Spleen (tissue), 11 donors: Measurements from ENCODE around the gene NHP2. TPM values are rescaled to one million over a fixed set of nuclear protein-coding genes. Genes with fewer than 3 reads are reported as not detected.

Experiments
- DNase-seq: peaks from one replicate; pipeline ENCODE4 v3.0.0-alpha.2; 2020
- H3K27ac ChIP-seq, 8 donors: fragments of 200-600 bp; sonication (generic) in 7 of 8; 1 replicate in 4 of 8; 2 replicates in 4 of 8; pipeline versions ENCODE4 v1.5.0 to v1.8.0; 2016 to 2021; ENCODE audit warnings: inconsistent platforms in 4 of 8, mild to moderate bottlenecking in 4 of 8, moderate library complexity in 1 of 8
- H3K27me3 ChIP-seq, 7 donors: fragments of 200-600 bp; sonication (generic) in 6 of 7; replicated peaks in 1 of 7; 1 replicate in 4 of 7; 2 replicates in 3 of 7; pipeline versions ENCODE4 v1.5.0 to v1.8.0; 2016 to 2021; ENCODE audit warnings: inconsistent platforms in 3 of 7, mild to moderate bottlenecking in 1 of 7
- H3K36me3 ChIP-seq, 6 donors: fragments of 200-600 bp; sonication (generic) in 5 of 6; 1 replicate in 4 of 6; 2 replicates in 2 of 6; pipeline versions ENCODE4 v1.5.0 to v1.8.0; 2016 to 2021; ENCODE audit warnings: inconsistent platforms in 2 of 6
- H3K4me1 ChIP-seq, 6 donors: fragments of 200-600 bp; sonication (generic) in 5 of 6; 1 replicate in 3 of 6; 2 replicates in 3 of 6; pipeline versions ENCODE4 v1.5.0 to v1.8.0; 2016 to 2021; ENCODE audit warnings: inconsistent platforms in 3 of 6
- H3K4me3 ChIP-seq, 8 donors: fragments of 200-600 bp; sonication (generic) in 7 of 8; 1 replicate in 4 of 8; 2 replicates in 4 of 8; pipeline versions ENCODE4 v1.5.0 to v1.8.0; 2016 to 2021; ENCODE audit warnings: inconsistent platforms in 4 of 8, mild to moderate bottlenecking in 4 of 8, moderate library complexity in 2 of 8
- H3K9me3 ChIP-seq, 8 donors: fragments of 200-600 bp; sonication (generic) in 7 of 8; 1 replicate in 4 of 8; 2 replicates in 4 of 8; pipeline versions ENCODE4 v1.5.0 to v1.8.0; 2016 to 2021; ENCODE audit warnings: inconsistent platforms in 4 of 8
- CTCF ChIP-seq, 11 experiments: fragments of 200-600 bp in 7 of 11; fragments of 450-650 bp in 4 of 11; sonication (generic) in 4 of 11; IDR thresholded peaks in 8 of 11; conservative IDR thresholded peaks in 3 of 11; 1 replicate in 7 of 11; 2 replicates in 4 of 11; pipeline versions ENCODE4 v1.4.0 to v1.8.0; 2016 to 2021; ENCODE audit warnings: antibody characterized with exemption in 11 of 11, inconsistent platforms in 4 of 11, mild to moderate bottlenecking in 1 of 11
- POLR2A ChIP-seq, 3 donors: fragments of 450-650 bp; IDR thresholded peaks; one replicate each; pipeline ENCODE4 v1.5.1; 2017; ENCODE audit warnings: antibody characterized with exemption in 3 of 3, mild to moderate bottlenecking in 1 of 3
- POLR2AphosphoS5 ChIP-seq, 3 donors: sonication (generic); formaldehyde crosslinking; IDR thresholded peaks; one replicate each; pipeline ENCODE4 v1.5.1; 2017; ENCODE audit warnings: antibody characterized with exemption in 3 of 3
- WGBS, 5 donors: extraction: QIAGEN DNeasy Blood & Tissue Kit in 3 of 5; methylation state at CpG; one replicate each; pipeline versions ENCODE4 v1.1.5 to v1.1.7; 2013 to 2018; 5-methylcytosine and 5-hydroxymethylcytosine counted together
- intact Hi-C: fragments of 100-400 bp; cut with DNase I; formaldehyde crosslinking; loops from one replicate; pipeline ENCODE4 v1.15.0; 2023; ENCODE audit warnings: low total_unique reads
- polyA plus RNA-seq, 3 donors: library from polyadenylated mRNA; stranded (reverse); fragments of 200-250 nt; gene quantifications; one replicate each; pipeline ENCODE4 v1.2.1, GENCODE V29; 2013
- total RNA-seq, 7 donors: library from RNA; depleted of rRNA in 3 of 7; stranded (reverse); fragments of >200 nt in 3 of 7; fragmentation: NEBNext Ultra II Directional in 4 of 7; extraction: Animal tissue kit (Norgen Biotek cat#: 25700) in 4 of 7; gene quantifications; one replicate each; pipeline versions ENCODE4 v1.1.0 to v1.2.1, GENCODE V29; 2016 to 2021
- donor health status: healthy with polysubstance abuse.
- donor health status: DM: no; HTN: no; CAD: no; lungs with moderate emphysema.
- donor health status: DM: no; HTN: no; CAD: no.
- donor health status: Bipolar disorder and iron deficiency.
- donor health status: healthy.
- donor health status: DM: no; HTN: no; CAD: no.
- donor health status: DM: yes; HTN: yes; CAD: no.

Gene NHP2
- total and polyA plus RNA-seq, 10 donors, result 53.7 to 162 (median 98.2) TPM

GRCh38 chr5:178126556-178126955 is 27.1 kb downstream of the NHP2 start:
- TF ChIP-seq POLR2AphosphoS5 (IDR thresholded peaks at IDR 0.05) (no peak), POLR2A (IDR thresholded peaks at IDR 0.05) (no peak), CTCF (IDR thresholded peaks at IDR 0.05 in 8 of 11, conservative IDR thresholded peaks at IDR 0.05 in 3 of 11) (no peak)
- peaks cover 4 to 32% (median 19%) of the 10 kb centered on the region in 6 donors for H3K4me1 ChIP-seq
- peaks cover 0 to 11% (median 0%) of the 10 kb centered on the region in 6 donors for H3K36me3 ChIP-seq
- H3K4me3 ChIP-seq, result no peak overlapping the region
- no peaks in the 10 kb centered on the region for H3K9me3 ChIP-seq
- 62 to 84% (median 78%) methylated on average over 3 of the region's 3 CpGs for WGBS, 5 donors
- peaks cover 0 to 9% (median 0%) of the 10 kb centered on the region in 7 donors for H3K27me3 ChIP-seq
- no peak overlapping the region for H3K27ac ChIP-seq
- intact Hi-C loops, result no loop called here
- DNase-seq, result no peak

GRCh38 chr5:178125253-178125906 is 28.3 kb downstream of the NHP2 start:
- intact Hi-C loops, result no loop called here
- DNase-seq, result no peak
- TF ChIP-seq POLR2AphosphoS5 (IDR thresholded peaks at IDR 0.05), result no peak
- no peak for TF ChIP-seq CTCF (IDR thresholded peaks at IDR 0.05 in 8 of 11, conservative IDR thresholded peaks at IDR 0.05 in 3 of 11)
- no peak for TF ChIP-seq POLR2A (IDR thresholded peaks at IDR 0.05)
- Histone ChIP-seq H3K4me3 (no peak overlapping the region), H3K27me3 (peaks cover 0 to 21% (median 0%) of the 10 kb centered on the region in 7 donors), H3K4me1 (peaks cover 15 to 37% (median 27%) of the 10 kb centered on the region in 6 donors), H3K27ac (no peak overlapping the region), H3K9me3 (no peaks in the 10 kb centered on the region), H3K36me3 (peaks cover 0 to 12% (median 0%) of the 10 kb centered on the region in 6 donors)
- WGBS, 5 donors, result 68 to 87% (median 77%) methylated on average over 10 of the region's 10 CpGs

- 89 to 95% (median 93%) methylated on average over 15 to 18 of the region's 18 CpGs for WGBS, 5 donors
- H3K4me1 ChIP-seq, result peaks cover 22 to 37% (median 31%) of the 10 kb centered on the region in 6 donors
- H3K27ac ChIP-seq, result no peak overlapping the region
- no peak overlapping the region for H3K4me3 ChIP-seq
- H3K27me3 ChIP-seq, result peaks cover 0 to 32% (median 0%) of the 10 kb centered on the region in 7 donors
- no peaks in the 10 kb centered on the region for H3K9me3 ChIP-seq
- no peak for TF ChIP-seq POLR2A (IDR thresholded peaks at IDR 0.05)
- TF ChIP-seq CTCF (IDR thresholded peaks at IDR 0.05 in 8 of 11, conservative IDR thresholded peaks at IDR 0.05 in 3 of 11), result no peak
- no peak for TF ChIP-seq POLR2AphosphoS5 (IDR thresholded peaks at IDR 0.05)
- peaks cover 0 to 18% (median 0%) of the 10 kb centered on the region in 6 donors for H3K36me3 ChIP-seq
- intact Hi-C loops, result no loop called here
- DNase-seq, result no peak
Measured at GRCh38 chr5:178123966-178124925, 29.4 kb downstream of the NHP2 start.
